B cell (primary cell): Measurements from ENCODE around the gene INTS3. TPM values are rescaled to one million over a fixed set of nuclear protein-coding genes. Genes with fewer than 3 reads are reported as not detected.

ENCODE experiments used
- ATAC-seq: fragments of 200-7000 bp; cut with Tn5 transposase; one replicate; pipeline ENCODE4 v1.10.0; 2021; ENCODE audit warnings: low read depth, mild to moderate bottlenecking, moderate number of reproducible peaks, moderate library complexity
- CTCF ChIA-PET: fragments of 350-600 bp; sonication (Branson Sonifier 250); formaldehyde crosslinking; loops from one replicate; lab custom pipeline; 2021; ENCODE audit warnings: antibody characterized with exemption, inconsistent platforms; lab: Charles Lee
- POLR2A ChIA-PET: fragments of 350-600 bp; sonication (Branson Sonifier 250); formaldehyde crosslinking; loops from one replicate; lab custom pipeline; 2021; ENCODE audit warnings: antibody characterized with exemption; lab: Charles Lee
- DNase-seq: peaks from one replicate; pipeline ENCODE4 v3.0.0; 2013
- H2AFZ ChIP-seq: 2 replicates; pipeline ENCODE4 v1.6.1; 2012; ENCODE audit warnings: mild to moderate bottlenecking, low read depth, low read length; ENCODE audit not compliant: insufficient read depth, poor library complexity, severe bottlenecking
- H3K27ac ChIP-seq, 2 donors: 1 replicate in 1 of 2; 2 replicates in 1 of 2; pipeline ENCODE4 v1.5.1; 2012 to 2013; ENCODE audit warnings: low read length in 2 of 2, mild to moderate bottlenecking in 2 of 2, moderate library complexity in 1 of 2
- H3K27me3 ChIP-seq, 4 experiments: fragments of 200-600 bp in 1 of 4; sonication (generic) in 1 of 4; replicated peaks in 1 of 4; 1 replicate in 2 of 4; 2 replicates in 2 of 4; pipeline versions ENCODE4 v1.6.1 to v1.7.0; 2013 to 2016; ENCODE audit warnings: low read length in 3 of 4, mild to moderate bottlenecking in 2 of 4, mixed read lengths in 1 of 4, moderate library complexity in 1 of 4; ENCODE audit not compliant: insufficient read depth in 4 of 4, control insufficient read depth in 3 of 4; ENCODE audit errors: control extremely low read depth in 1 of 4
- H3K36me3 ChIP-seq, 2 experiments: replicated peaks in 1 of 2; 1 replicate in 1 of 2; 2 replicates in 1 of 2; pipeline versions ENCODE4 v1.6.1 to v1.7.1; 2013; ENCODE audit warnings: low read length in 1 of 2; ENCODE audit not compliant: insufficient read depth in 2 of 2, control insufficient read depth in 1 of 2; ENCODE audit errors: control extremely low read depth in 1 of 2, extremely low read depth in 1 of 2
- H3K4me1 ChIP-seq, 2 donors: fragments of 200-600 bp in 1 of 2; sonication (generic) in 1 of 2; 1 replicate in 1 of 2; 2 replicates in 1 of 2; pipeline versions ENCODE4 v1.5.1 to v1.6.1; 2013 to 2017; ENCODE audit warnings: low read length in 2 of 2; ENCODE audit not compliant: control insufficient read depth in 2 of 2, insufficient read depth in 2 of 2
- H3K4me2 ChIP-seq: replicated peaks from 2 replicates; pipeline ENCODE3; 2012; ENCODE audit warnings: mild to moderate bottlenecking, low read depth, low read length; ENCODE audit not compliant: poor library complexity, severe bottlenecking
- H3K4me3 ChIP-seq, 5 experiments: fragments of 200-600 bp in 1 of 5; sonication (generic) in 1 of 5; 1 replicate in 3 of 5; 2 replicates in 2 of 5; pipeline versions ENCODE4 v1.5.1 to v1.7.0; 2011 to 2016; ENCODE audit warnings: low read length in 4 of 5, mild to moderate bottlenecking in 4 of 5, low read depth in 2 of 5, control low read depth in 1 of 5, moderate library complexity in 1 of 5; ENCODE audit not compliant: insufficient read depth in 1 of 5; ENCODE audit errors: control extremely low read depth in 1 of 5, extremely low read depth in 1 of 5
- H3K79me2 ChIP-seq: fragments of 200-600 bp; sonication (generic); one replicate; pipeline ENCODE4 v1.6.0; 2016; ENCODE audit warnings: low read length; ENCODE audit not compliant: control insufficient read depth, insufficient read depth
- H3K9ac ChIP-seq: fragments of 200-600 bp; sonication (generic); 2 replicates; pipeline ENCODE4 v1.6.1; 2017; ENCODE audit warnings: mild to moderate bottlenecking, low read length, moderate library complexity
- H3K9me3 ChIP-seq, 3 donors: one replicate each; pipeline versions ENCODE4 v1.6.1 to v1.7.1; 2013; ENCODE audit warnings: low read length in 2 of 3; ENCODE audit not compliant: control insufficient read depth in 2 of 3, insufficient read depth in 1 of 3; ENCODE audit errors: control extremely low read depth in 1 of 3
- H4K20me1 ChIP-seq: 2 replicates; pipeline ENCODE4 v1.6.0; 2012; ENCODE audit warnings: mild to moderate bottlenecking, low read length; ENCODE audit not compliant: insufficient read depth, control insufficient read depth, poor library complexity, severe bottlenecking
- H3K27ac Mint-ChIP-seq: one replicate; pipeline ENCODE4 v1.8.0; 2021; ENCODE audit warnings: mixed read lengths
- H3K27me3 Mint-ChIP-seq: one replicate; pipeline ENCODE4 v1.8.0; 2021; ENCODE audit warnings: mixed read lengths
- H3K4me1 Mint-ChIP-seq: one replicate; pipeline ENCODE4 v1.8.0; 2021; ENCODE audit warnings: mixed read lengths
- H3K4me3 Mint-ChIP-seq: one replicate; pipeline ENCODE4 v1.8.0; 2021; ENCODE audit warnings: mixed read lengths
- H3K9me3 Mint-ChIP-seq: one replicate; pipeline ENCODE4 v1.8.0; 2022; ENCODE audit warnings: mixed read lengths; ENCODE audit not compliant: insufficient read depth
- EZH2 ChIP-seq: IDR thresholded peaks from 2 replicates; pipeline ENCODE4 v1.6.1; 2012; ENCODE audit warnings: borderline replicate concordance, low read depth, mild to moderate bottlenecking, moderate library complexity, low read length; ENCODE audit not compliant: insufficient read depth, poor library complexity, severe bottlenecking
- WGBS: methylation state at CpG from one replicate; pipeline ENCODE4 v1.1.5; 2013; ENCODE audit warnings: missing lambda C conversion rate; ENCODE audit not compliant: insufficient coverage; 5-methylcytosine and 5-hydroxymethylcytosine counted together
- intact Hi-C: fragments of 100-400 bp; cut with micrococcal nuclease; formaldehyde crosslinking; loops from one replicate; pipeline ENCODE4 v1.10.0; 2022
- polyA plus RNA-seq: library from polyadenylated mRNA; depleted of rRNA; stranded (reverse); fragments of >200 nt; gene quantifications from 2 replicates; pipeline ENCODE4 v1.2.3, GENCODE V29; 2012
- total RNA-seq, 2 donors: library from RNA; stranded (reverse); fragments of 120-200 nt in 1 of 2; gene quantifications; 1 replicate in 1 of 2; 2 replicates in 1 of 2; pipeline versions ENCODE4 v1.2.3 to v1.2.4, GENCODE V29; 2013 to 2022
- TF ChIP-seq, protein P1 (sequence below): fragments of 200-600 bp; IDR thresholded peaks from one replicate; pipeline ENCODE4 v1.8.0; 2022; ENCODE audit warnings: antibody characterized with exemption, mild to moderate bottlenecking

The INTS3 gene
- total and polyA plus RNA-seq, 2 donors (not counting 1 experiment from before 2014, with no cell fraction given) = 69.1 to 84.1 TPM

DNA sequence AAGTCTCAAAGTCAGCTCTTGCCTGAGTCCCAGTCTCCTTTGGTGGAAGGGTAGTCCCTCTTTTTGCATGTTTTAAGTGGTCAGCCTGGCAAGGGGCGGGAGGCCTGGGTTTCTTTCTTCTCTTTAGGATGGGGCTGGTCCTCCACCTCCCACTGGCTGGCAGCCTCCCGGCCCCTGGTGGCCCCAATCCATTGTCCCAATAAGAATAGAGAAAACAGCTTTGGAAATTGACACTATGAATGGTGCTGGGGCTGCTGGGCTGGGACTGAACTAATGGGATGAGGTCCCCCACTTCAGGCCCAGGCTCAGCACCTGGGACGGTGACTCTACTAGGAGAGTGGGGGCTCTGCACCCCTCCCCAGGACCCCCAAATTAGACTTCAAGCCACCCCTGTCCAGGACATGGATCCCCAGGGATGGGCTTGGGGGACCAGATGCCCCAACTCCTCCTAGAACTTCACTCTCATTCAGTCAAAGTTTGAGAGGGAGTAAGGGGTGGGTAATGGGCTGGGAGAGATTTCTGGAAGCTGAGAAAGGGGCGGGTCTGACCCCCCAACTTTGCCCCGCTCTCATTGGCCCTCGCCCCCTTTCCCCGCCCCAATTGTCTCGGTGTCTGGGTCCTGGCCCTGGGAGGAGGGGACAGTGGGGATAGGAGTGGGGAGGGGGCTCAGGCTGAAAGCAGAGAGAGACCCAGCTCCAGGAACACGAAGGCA lies 65.6 kb downstream of the INTS3 start:
- H3K4me1 ChIP-seq = peaks cover 32 to 46% of the 10 kb centered on the region in 2 donors
- no peaks in the 10 kb centered on the region for H4K20me1 ChIP-seq
- no peak overlapping the region for H3K9ac ChIP-seq
- Mint-ChIP-seq H3K4me1 (peaks cover 43% of the 10 kb centered on the region), H3K4me3 (no peak overlapping the region), H3K27ac (no peak overlapping the region), H3K27me3 (no peaks in the 10 kb centered on the region), H3K9me3 (no peaks in the 10 kb centered on the region)
- ChIA-PET CTCF (interaction anchor here (0.7 to 6.6 kb wide), 3 partner anchors 153 to 193 kb away, joined by 3 to 103 read pairs (median 22); partner anchors contain the start of genes DENND4B and RAB13), POLR2A (interaction anchor here (0.5 to 4.8 kb wide), 4 partner anchors 22 to 197 kb away, joined by 3 to 19 read pairs (median 10); partner anchors contain the start of genes DENND4B and RPS27)
- H3K4me2 ChIP-seq = no peak overlapping the region
- no peaks in the 10 kb centered on the region for H3K9me3 ChIP-seq
- WGBS = 95% methylated on average over 6 of the region's 9 CpGs
- no peak overlapping the region for H3K27ac ChIP-seq
- H3K79me2 ChIP-seq = no peaks in the 10 kb centered on the region
- no peak for TF ChIP-seq EZH2
- TF ChIP-seq, protein P1, sequence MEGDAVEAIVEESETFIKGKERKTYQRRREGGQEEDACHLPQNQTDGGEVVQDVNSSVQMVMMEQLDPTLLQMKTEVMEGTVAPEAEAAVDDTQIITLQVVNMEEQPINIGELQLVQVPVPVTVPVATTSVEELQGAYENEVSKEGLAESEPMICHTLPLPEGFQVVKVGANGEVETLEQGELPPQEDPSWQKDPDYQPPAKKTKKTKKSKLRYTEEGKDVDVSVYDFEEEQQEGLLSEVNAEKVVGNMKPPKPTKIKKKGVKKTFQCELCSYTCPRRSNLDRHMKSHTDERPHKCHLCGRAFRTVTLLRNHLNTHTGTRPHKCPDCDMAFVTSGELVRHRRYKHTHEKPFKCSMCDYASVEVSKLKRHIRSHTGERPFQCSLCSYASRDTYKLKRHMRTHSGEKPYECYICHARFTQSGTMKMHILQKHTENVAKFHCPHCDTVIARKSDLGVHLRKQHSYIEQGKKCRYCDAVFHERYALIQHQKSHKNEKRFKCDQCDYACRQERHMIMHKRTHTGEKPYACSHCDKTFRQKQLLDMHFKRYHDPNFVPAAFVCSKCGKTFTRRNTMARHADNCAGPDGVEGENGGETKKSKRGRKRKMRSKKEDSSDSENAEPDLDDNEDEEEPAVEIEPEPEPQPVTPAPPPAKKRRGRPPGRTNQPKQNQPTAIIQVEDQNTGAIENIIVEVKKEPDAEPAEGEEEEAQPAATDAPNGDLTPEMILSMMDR = no peak
- intact Hi-C loops = loop anchor here (5.0 kb wide), 1 partner anchor 66 kb away; the partner anchor contains the start of gene INTS3
- no peak for DNase-seq
- no peak for ATAC-seq
- H2AFZ ChIP-seq = no peak overlapping the region
- no peak overlapping the region for H3K4me3 ChIP-seq
- H3K36me3 ChIP-seq = no peaks in the 10 kb centered on the region
- no peaks in the 10 kb centered on the region for H3K27me3 ChIP-seq
